IPS-18c (cell line): ENCODE results near the gene GJD3.
A peak's percentile ranks its signal among the peaks of the same experiment; 100 is the strongest.

ENCODE experiments used
- H3K4me3 ChIP-seq: 2 replicates; pipeline ENCODE4 v1.7.0; 2013; ENCODE audit warnings: low read depth, mild to moderate bottlenecking, low read length, moderate library complexity; ENCODE audit not compliant: insufficient read depth
- H3K9me3 ChIP-seq: one replicate; pipeline ENCODE4 v1.6.1; 2013; ENCODE audit warnings: mild to moderate bottlenecking, low read length, moderate library complexity; ENCODE audit not compliant: control insufficient read depth, insufficient read depth

GJD3 gene

DNA sequence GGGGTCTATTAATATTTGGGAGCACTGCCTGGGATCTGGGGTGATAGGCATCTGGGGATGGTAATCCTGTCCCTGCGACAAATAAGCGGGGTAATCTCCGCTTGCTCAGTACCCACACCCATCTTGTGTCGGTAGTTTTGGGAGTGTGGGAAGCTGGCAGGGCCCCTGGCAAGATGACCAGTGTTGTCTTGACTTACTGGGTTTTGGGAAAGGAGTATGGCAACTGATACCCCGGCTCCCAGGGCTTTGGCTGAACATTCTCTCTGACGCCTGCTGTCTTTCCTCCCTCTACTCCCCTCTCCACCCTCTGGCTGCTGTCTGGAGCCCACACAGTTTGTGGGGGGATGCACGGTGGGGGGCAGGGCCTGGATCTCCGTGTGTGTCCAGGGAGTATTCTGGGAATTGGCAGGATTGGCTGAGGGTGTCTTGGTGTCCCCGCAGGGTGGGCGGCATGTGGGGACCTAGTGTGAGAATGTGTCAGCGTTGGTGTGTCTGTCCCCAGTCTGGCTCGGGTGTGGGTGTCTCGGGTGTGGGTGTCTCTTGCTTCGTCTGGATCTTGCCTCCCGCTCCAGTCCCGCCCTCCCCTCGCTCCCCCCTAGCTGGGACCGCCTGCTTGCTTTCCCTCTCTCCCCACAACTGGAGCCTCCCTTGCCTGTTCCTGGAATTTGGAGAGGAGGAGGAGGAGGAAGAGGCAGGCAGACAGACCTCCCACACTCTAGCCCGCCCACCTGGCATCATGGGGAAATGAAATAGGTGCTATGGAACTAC, 43.6 kb downstream of the GJD3 start:
- no peaks in the 10 kb centered on the region for H3K9me3 ChIP-seq

DNA sequence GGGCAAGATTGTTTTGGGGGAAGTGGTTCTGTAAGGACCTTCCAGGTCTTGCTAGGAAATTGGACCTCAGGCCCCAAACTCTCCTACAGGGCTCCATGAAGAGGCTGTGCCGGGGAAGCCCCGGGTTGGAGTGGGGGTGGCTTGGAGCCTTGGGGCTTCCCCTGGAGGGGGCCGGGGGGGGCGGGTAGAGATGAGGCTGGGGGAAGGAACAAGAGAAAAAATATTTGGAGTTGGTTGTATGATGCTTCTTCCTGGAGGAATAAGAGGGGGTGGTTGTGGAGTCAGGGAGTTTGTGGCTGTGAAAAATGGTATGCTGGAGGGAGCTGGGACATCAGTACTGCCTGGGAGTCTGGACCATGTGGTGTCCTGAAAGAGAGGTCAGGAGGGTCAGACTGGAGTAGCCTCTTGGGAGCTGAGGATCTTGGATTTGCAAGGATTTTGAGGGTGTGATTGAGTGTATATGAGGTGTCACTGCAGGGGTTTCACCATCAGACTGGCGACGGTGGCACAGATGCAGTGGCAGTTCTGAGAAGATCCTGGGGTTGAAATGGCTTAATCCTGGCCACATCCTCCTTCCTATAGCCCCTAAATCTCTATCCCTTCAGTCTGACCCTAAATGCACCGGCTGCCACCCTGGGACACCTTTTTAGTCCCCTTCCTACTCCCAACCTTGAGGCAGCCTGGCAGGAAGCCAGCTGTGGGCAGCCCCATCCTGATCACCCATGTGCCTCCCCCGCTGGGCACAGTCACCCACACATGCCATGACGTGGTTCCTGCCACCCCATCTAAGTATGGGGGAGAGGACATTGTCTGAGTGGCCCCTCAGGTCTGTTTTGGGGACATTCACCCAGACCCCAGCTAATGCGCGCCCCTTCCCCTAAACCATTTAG, 44.6 kb downstream of the GJD3 start:
- Histone ChIP-seq H3K9me3 (no peaks in the 10 kb centered on the region), H3K4me3 (no peak overlapping the region)

More for the DNA sequence above, 43.6 kb downstream of the GJD3 start:
- no peak overlapping the region for H3K4me3 ChIP-seq

DNA sequence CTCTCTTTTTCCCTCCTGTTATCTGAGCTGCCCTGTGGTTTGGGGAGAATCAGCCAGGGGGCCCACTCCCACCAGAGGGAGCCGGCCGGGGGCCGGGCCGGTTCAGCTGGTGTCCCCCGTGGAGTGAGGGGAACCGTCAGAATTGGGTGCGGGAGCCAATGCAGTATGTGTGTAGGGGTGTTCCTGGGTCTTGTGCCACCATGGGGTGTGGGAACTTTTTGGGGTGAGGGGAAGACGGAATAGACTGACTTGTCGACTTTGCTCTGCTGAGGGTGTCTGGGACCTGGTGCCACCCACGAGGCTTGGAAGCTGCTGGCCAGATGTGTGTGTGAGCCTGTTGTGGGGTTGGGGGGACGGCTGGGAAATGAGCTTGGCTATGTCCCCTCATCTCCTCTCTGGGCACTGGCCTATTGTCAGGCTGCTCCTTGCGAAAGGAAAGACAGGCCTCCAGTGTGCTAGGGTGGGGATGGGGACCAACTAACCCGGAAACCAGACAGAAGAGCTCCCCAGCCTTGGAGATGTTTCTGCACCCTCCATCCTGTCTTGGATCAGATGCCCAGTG, 45.6 kb downstream of the GJD3 start:
- Histone ChIP-seq H3K4me3 (peak overlapping the region; percentile 76), H3K9me3 (no peaks in the 10 kb centered on the region)

DNA sequence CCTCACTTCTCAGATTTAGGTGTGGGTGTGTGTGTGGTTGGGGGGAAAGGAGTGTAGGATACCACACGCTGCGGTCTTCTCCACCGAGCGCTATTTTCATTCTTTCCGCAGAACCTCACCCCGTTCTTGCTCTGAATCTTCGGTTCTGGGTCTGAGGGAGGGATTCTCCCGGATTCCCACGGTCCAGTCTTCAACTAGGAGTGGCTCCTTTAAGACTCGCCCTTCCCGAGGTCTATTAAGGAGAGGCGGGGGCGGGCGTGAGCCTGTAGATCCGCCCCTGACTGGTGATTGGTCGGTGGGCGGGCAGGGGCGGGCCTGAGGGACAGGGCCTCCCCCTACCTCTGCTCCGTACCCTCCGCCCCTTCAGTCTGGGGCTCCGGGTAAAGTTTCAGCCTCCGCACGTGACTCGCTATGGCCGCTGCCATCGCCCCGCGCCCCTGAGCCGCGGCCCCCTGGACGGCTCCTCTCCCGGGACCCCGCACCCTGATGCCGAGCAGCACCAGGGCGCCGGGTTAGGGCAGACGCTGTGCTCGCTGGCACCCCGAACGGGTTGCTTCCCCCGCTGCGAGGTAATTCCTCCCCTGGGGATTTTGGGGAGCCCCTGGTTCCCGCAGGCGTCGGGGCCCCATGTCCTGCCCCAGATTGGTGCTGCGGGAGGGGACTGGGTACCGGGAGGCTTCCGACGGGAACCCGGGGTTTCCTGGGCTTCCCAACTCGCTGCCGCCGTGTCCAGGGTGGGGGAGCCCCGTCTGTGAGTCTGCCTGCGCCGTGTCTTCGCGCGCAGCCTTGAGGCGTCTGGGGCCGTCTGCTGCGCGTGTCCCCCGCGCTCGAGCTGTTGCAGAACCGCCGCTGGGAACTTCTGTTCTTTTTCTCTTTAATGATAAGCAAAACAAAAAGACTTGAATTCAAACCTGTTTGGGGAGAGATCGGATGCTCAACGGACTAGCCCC, 46.4 kb downstream of the GJD3 start:
- H3K4me3 ChIP-seq: peak overlapping the region; percentile 76
- H3K9me3 ChIP-seq: no peaks in the 10 kb centered on the region

DNA sequence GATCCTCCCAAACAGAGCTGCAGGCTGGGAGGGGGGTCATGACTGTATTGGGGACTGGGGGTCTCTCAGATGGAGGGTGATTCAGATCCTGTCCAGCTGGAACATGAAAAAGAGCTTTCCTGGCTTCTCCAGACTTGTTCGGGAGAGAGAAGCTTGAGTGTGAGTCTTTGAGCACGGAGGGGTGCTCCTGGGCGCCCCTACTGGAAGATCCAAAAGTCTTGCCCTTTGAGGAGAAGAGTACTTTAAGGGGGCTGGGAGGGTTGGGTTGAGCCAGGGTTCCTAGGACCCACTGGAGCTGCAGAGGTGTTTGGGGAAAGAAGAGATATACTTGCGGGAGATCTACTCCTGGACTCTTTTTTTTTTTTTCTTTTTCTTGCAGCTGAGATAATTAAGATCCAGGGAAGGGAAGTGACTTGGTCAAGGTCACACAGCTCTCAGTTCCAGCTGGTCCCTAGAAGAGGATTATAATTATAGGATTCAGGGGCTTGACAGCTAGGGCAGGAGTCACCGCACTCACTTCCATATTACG, 47.1 kb downstream of the GJD3 start:
- Histone ChIP-seq H3K4me3 (peak overlapping the region; percentile 57), H3K9me3 (no peaks in the 10 kb centered on the region)

DNA sequence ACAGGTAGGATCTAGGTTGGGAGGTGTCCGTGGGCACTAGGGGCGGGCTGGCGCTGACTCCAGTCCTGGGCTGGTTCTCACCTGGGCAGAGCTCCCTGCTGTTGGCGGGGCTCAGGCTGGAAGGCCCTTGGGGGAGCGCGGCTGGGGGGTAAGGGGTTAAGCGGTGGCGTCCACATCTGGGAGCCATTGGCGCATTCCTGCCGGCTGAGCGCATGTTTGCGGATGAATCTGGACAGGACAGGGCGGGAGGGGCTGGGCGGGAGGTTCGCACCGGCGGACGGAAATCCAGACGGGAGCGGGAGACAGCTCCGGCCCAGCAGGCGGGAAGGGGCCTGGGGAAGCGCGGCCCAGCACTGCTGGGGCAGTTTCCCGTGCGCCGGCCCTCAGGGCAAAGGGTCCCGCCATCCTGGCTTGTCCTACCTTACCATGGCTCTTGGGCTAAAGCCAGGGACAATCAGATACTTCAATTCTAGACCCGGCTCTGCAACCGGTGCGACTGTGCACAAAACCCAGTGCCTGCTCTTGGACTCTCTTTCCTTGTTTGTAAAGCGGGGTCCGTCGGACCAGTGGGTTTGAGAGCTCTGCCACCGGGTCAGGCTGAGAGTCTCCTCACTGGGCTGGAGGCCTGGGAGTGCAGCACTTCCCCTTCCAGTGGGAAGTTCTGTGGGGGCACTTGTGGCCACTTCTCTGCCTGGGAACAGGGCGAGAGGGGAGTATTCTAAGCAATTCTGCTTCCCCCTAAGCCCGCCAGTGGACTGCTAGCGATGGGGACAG, 47.8 kb downstream of the GJD3 start:
- H3K9me3 ChIP-seq: no peaks in the 10 kb centered on the region
- peak overlapping the region; percentile 57 for H3K4me3 ChIP-seq

DNA sequence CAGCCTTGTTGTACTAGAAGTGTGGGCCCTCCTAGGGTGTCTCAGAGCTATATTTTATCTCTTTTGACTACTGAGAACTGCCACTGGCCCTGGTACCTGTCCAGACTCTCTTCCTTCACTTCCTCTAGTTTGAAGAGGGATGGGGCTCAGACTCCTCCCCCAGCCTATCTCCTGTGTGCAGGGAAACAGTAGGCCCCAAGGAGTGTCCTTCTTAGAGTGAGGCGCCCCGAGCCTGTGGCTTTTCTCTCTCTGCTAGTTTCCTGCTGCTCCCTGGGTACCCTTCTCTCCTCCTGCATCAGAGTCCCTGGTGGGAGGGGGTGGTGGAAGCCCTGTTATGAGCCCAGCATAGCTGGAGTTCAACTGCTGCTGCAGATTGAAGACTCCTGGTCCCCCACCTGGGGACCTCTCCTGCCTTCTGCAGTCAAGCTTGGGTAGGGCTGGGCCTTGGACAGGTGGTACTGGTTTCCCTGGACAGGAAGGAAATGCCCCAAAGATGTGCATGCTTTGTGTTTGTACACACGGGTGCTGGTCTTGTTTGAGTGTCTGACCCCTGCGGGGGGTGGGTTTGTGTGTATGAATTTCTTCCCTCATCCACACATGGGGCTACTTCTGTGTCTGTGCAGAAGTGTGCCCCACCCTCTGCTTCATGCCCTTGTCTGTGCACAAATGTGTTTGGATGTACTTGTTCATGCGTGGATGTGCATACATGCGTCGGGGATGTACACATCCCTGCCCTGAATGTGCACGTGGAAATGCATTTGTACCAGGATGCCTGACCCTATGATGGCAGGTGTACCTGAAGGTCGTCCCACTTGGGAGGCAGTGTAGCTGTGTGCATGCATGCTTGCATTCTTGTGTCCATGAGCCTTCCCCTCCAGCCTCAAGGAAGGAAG, 48.6 kb downstream of the GJD3 start:
- Histone ChIP-seq H3K9me3 (no peaks in the 10 kb centered on the region), H3K4me3 (no peak overlapping the region)

DNA sequence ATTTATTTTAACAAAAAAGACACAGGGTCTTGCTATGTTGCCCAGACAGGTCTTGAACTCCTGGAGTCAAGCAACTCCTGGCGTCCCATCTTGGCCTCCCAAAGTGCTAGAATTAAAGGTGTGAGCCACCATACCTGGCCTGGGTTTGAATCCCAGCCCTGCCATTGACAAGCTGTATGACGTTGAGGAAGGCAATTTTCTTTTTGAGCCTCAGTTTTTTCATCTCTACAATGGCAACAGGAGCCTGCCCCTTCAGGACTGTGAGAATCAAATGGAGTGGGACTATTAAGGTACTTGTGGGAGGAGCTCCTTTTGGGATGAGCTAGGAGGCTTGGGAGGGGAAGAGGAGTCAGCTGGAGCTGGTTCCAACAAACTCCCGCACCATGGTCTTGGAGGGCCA, 49.3 kb downstream of the GJD3 start:
- no peak overlapping the region for H3K4me3 ChIP-seq
- H3K9me3 ChIP-seq: no peaks in the 10 kb centered on the region

DNA sequence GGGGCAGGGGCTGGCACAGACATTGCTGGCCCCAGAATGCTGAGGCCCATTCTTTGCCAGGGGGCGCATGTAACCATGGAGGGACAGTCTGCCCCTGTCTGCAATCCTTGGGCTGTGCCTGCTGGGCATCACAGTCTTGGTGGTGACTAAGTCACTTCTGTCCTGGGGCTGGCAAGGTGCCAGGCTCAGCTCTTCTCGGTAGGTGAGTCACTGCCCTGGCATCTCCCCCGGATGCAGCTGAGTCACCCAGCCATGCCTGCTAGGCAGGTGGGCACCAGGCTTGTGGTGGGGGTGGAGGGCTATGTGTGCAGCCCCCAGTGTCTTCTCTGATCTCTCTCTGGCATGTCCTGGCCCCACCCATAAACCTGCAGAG, 50.0 kb downstream of the GJD3 start:
- Histone ChIP-seq H3K9me3 (no peaks in the 10 kb centered on the region), H3K4me3 (no peak overlapping the region; the same call in 1 of the 2 replicates)

- H3K4me3 ChIP-seq: no peak overlapping the region
- H3K9me3 ChIP-seq: no peaks in the 10 kb centered on the region
These were observed 50.6 kb downstream of the GJD3 start for GRCh38 chr17:40313668-40314583.
